ENCODE measurements around the gene DOCK3.

- TF ChIP-seq TAF1 (IDR thresholded peaks at IDR 0.05; ENCODE audit: low read depth, low read length) (no peak), SPI1 (IDR thresholded peaks at IDR 0.05; ENCODE audit: low read depth, low read length) (no peak), POLR2A (IDR thresholded peaks at IDR 0.05; ENCODE audit: low read depth, low read length) (no peak), POLR2AphosphoS5 (IDR thresholded peaks at IDR 0.05; ENCODE audit: low read depth, low read length) (no peak), POU2F2 (IDR thresholded peaks at IDR 0.05; ENCODE audit: low read depth, low read length) (no peak)
Observed at GRCh38 chr3:51381333-51381705, 706.6 kb downstream of the DOCK3 start.

All from GM12891 (cell line).